Esophagus squamous epithelium (tissue), 5 donors: ENCODE measurements around the gene TPK1. TPM values are rescaled to one million over a fixed set of nuclear protein-coding genes. Genes with fewer than 3 reads are reported as not detected.

Experiments used
- DNase-seq: peaks from one replicate; lab custom pipeline; 2025; lab: John Stamatoyannopoulos, UW
- H3K27ac ChIP-seq, 4 donors: fragments of 200-600 bp; sonication (generic); one replicate each; pipeline ENCODE4 v1.5.1; 2016 to 2019; ENCODE audit warnings: mild to moderate bottlenecking in 1 of 4
- H3K27me3 ChIP-seq, 4 donors: fragments of 200-600 bp; sonication (generic); 1 replicate in 3 of 4; 2 replicates in 1 of 4; pipeline versions ENCODE4 v1.5.1 to v1.6.0; 2017 to 2021; ENCODE audit warnings: antibody characterized with exemption in 1 of 4
- H3K36me3 ChIP-seq, 3 donors: fragments of 200-600 bp; sonication (generic); one replicate each; pipeline ENCODE4 v1.5.1; 2016 to 2019
- H3K4me1 ChIP-seq, 3 donors: fragments of 200-600 bp; sonication (generic); one replicate each; pipeline ENCODE4 v1.5.1; 2017 to 2019
- H3K4me3 ChIP-seq, 4 donors: fragments of 200-600 bp; sonication (generic); 1 replicate in 3 of 4; 2 replicates in 1 of 4; pipeline ENCODE4 v1.5.1; 2016 to 2019; ENCODE audit warnings: mild to moderate bottlenecking in 2 of 4, moderate library complexity in 1 of 4
- H3K9me3 ChIP-seq, 3 donors: fragments of 200-600 bp; sonication (generic); one replicate each; pipeline ENCODE4 v1.5.1; 2016 to 2019
- CTCF ChIP-seq, 6 experiments: fragments of 450-650 bp in 4 of 6; fragments of 200-600 bp in 2 of 6; sonication (generic) in 2 of 6; IDR thresholded peaks; one replicate each; pipeline ENCODE4 v1.5.1; 2016 to 2019; ENCODE audit warnings: antibody characterized with exemption in 6 of 6, mild to moderate bottlenecking in 4 of 6, moderate library complexity in 4 of 6
- POLR2A ChIP-seq, 4 donors: fragments of 450-650 bp; IDR thresholded peaks; one replicate each; pipeline ENCODE4 v1.6.1; 2017; ENCODE audit warnings: antibody characterized with exemption in 4 of 4, mild to moderate bottlenecking in 4 of 4, moderate library complexity in 3 of 4
- whole genome bisulfite sequencing, 2 donors: methylation state at CpG; one replicate each; pipeline ENCODE4 v1.1.5; 2018; 5-methylcytosine and 5-hydroxymethylcytosine counted together
- intact Hi-C: fragments of 100-400 bp; cut with DNase I; formaldehyde crosslinking; loops from one replicate; pipeline ENCODE4 v1.15.0; 2022
- total RNA-seq, 4 donors: library from RNA; depleted of rRNA; stranded (reverse); fragments of >200 nt; gene quantifications; one replicate each; pipeline ENCODE4 v1.1.0, GENCODE V29; 2016
- donor health status: DM: yes; HTN: yes; CAD: no.

The TPK1 gene
- total RNA-seq, 4 donors from 2014 or later, result 2.3 to 8.4 (median 2.7) TPM

GRCh38 chr7:144670218-144670617, 165.6 kb downstream of the TPK1 start:
- no peaks in the 10 kb centered on the region for H3K9me3 ChIP-seq
- no peak overlapping the region for H3K27ac ChIP-seq
- H3K27me3 ChIP-seq, result no peaks in the 10 kb centered on the region
- TF ChIP-seq CTCF (IDR thresholded peaks at IDR 0.05), result no peak
- peaks cover 0 to 4% (median 0%) of the 10 kb centered on the region in 3 donors for H3K4me1 ChIP-seq
- H3K4me3 ChIP-seq, result no peak overlapping the region
- H3K36me3 ChIP-seq, result no peaks in the 10 kb centered on the region
- 11 to 14% methylated on average over 3 of the region's 3 CpGs for WGBS, 2 donors
- DNase-seq, result no peak
- intact Hi-C loops, result no loop called here

- Histone ChIP-seq H3K27ac (no peak overlapping the region), H3K9me3 (no peaks in the 10 kb centered on the region), H3K36me3 (no peaks in the 10 kb centered on the region), H3K27me3 (no peaks in the 10 kb centered on the region), H3K4me3 (no peak overlapping the region), H3K4me1 (peaks cover 0 to 6% (median 0%) of the 10 kb centered on the region in 3 donors)
- WGBS, 2 donors, result 62 to 70% methylated on average over 1 of the region's 1 CpG
- DNase-seq, result no peak
- TF ChIP-seq CTCF (IDR thresholded peaks at IDR 0.05), result no peak
- no peak for TF ChIP-seq POLR2A (IDR thresholded peaks at IDR 0.05)
- intact Hi-C loops, result no loop called here
Observed at GRCh38 chr7:144668503-144668902, 167.3 kb downstream of the TPK1 start.

GRCh38 chr7:144665689-144666381, 170.0 kb downstream of the TPK1 start:
- Histone ChIP-seq H3K27ac (no peak overlapping the region), H3K4me3 (no peak overlapping the region), H3K4me1 (peaks cover 0 to 6% (median 0%) of the 10 kb centered on the region in 3 donors), H3K9me3 (no peaks in the 10 kb centered on the region), H3K36me3 (no peaks in the 10 kb centered on the region), H3K27me3 (no peaks in the 10 kb centered on the region)
- no peak for DNase-seq
- TF ChIP-seq CTCF (IDR thresholded peaks at IDR 0.05) (no peak), POLR2A (IDR thresholded peaks at IDR 0.05) (no peak)
- 31 to 34% methylated on average over 2 of the region's 2 CpGs for WGBS, 2 donors
- intact Hi-C loops, result no loop called here

GRCh38 chr7:144659211-144659610, 176.6 kb downstream of the TPK1 start:
- Histone ChIP-seq H3K9me3 (no peaks in the 10 kb centered on the region), H3K4me3 (no peak overlapping the region), H3K4me1 (no peaks in the 10 kb centered on the region), H3K36me3 (no peaks in the 10 kb centered on the region), H3K27me3 (no peaks in the 10 kb centered on the region), H3K27ac (no peak overlapping the region)
- 71 to 79% methylated on average over 3 to 9 of the region's 9 CpGs for WGBS, 2 donors
- DNase-seq, result no peak
- intact Hi-C loops, result no loop called here
- no peak for TF ChIP-seq POLR2A (IDR thresholded peaks at IDR 0.05)

GRCh38 chr7:144656965-144657517, 178.8 kb downstream of the TPK1 start:
- no peaks in the 10 kb centered on the region for H3K9me3 ChIP-seq
- no peaks in the 10 kb centered on the region for H3K36me3 ChIP-seq
- TF ChIP-seq CTCF (IDR thresholded peaks at IDR 0.05), result no peak
- WGBS, 2 donors, result 55 to 72% methylated on average over 6 of the region's 6 CpGs
- H3K27ac ChIP-seq, result no peak overlapping the region
- no peak for DNase-seq
- H3K27me3 ChIP-seq, result no peaks in the 10 kb centered on the region
- H3K4me1 ChIP-seq, result no peaks in the 10 kb centered on the region
- H3K4me3 ChIP-seq, result no peak overlapping the region
- intact Hi-C loops, result no loop called here
